HG03060 (cell line): Measurements from ENCODE around the gene MYOG.

Source experiments
- ATAC-seq: cut with Tn5 transposase; IDR thresholded peaks from one replicate; pipeline ENCODE4 v1.9.1; 2021; ENCODE audit warnings: low read depth, moderate number of reproducible peaks; ENCODE audit not compliant: unreplicated experiment

The MYOG gene

GRCh38 chr1:203035111-203036000 is 50.5 kb downstream of the MYOG start:
- ATAC-seq: no peak

GRCh38 chr1:203034422-203035110 is 51.2 kb downstream of the MYOG start:
- no peak for ATAC-seq

GRCh38 chr1:203033917-203034316 is 51.9 kb downstream of the MYOG start:
- no peak for ATAC-seq

- no peak for ATAC-seq
Measured at GRCh38 chr1:203033287-203033686, 52.5 kb downstream of the MYOG start.
